HG03196 (cell line): ENCODE data around the gene MARK1.
A peak's percentile ranks its signal among the peaks of the same experiment; 100 is the strongest.
"Not testable (repeated sequence)": the region's sequence is repeated elsewhere in the genome, so short reads cannot be mapped to it uniquely, and the experiment has no call there.

ENCODE experiments used
- ATAC-seq: cut with Tn5 transposase; IDR thresholded peaks from one replicate; pipeline ENCODE4 v1.9.1; 2021; ENCODE audit not compliant: unreplicated experiment

Gene MARK1

DNA sequence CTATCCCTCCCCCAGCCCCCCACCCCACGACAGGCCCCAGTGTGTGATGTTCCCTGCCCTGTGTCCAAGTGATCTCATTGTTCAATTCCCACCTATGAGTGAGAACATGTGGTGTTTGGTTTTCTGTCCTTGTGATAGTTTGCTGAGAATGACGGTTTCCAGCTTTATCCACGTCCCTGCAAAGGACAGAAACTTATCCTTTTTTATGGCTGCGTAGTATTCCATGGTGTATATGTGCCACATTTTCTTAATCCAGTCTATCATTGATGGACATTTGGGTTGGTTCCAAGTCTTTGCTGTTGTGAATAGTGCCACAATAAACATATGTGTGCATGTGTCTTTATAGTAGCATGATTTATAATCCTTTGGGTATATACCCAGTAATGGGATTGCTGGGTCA, 77.7 kb downstream of the MARK1 start:
- ATAC-seq = not testable (repeated sequence)

DNA sequence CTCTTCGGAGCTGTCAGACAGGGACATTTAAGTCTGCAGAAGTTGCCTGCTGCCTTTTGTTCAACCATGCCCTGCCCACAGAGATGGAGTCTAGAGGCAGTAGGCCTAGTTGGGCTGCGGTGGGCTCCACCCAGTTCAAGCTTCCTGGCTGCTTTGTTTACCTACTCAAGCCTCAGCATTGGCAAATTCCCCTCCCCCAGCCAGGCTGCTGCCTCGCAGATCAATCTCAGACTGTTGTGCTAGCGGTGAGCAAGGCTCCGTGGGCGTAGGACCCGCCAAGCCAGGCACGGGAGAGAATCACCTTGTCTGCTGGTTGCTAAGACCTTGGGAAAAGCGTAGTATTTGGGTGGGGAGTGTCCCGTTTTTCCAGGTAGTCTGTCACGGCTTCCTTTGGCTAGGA, 83.2 kb downstream of the MARK1 start:
- ATAC-seq = not testable (repeated sequence)

DNA sequence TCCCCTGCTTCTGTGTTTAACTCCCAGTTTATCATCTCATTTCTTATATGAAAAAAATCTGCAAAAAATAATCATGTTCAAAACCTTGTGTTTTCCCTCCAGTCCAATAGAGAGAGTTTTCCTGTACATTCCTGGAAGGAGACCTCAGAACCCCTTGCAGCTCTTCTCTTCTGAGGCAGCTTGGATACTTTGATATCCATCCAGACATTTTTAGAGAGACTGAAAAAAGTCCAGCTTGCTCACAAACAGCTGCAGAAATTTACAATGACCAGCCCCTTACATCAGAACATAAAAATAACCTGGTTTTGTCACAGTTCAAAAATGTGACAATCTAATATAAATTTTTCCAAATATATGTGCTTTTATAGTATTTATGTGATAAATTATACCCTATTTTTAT, 88.9 kb downstream of the MARK1 start:
- no peak for ATAC-seq

DNA sequence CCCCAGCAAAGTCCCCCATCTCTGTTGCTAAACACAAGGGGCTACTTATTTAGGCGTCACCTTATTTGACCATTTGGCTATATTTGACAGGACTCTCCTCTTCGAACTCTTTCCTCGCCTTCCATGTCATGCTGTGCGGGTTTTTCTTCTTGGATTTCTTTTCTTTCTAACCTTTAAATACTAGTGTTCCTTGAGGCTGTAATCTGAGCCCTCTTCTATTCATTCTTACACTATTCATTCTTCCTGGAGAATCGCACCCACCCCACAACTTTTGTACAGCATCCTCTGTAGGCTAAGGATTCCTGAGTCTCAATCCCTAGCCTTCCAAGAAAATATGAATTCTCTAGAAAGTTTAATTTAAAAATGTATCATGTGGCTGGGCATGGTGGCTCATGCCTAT, 100.5 kb downstream of the MARK1 start:
- ATAC-seq = no peak

DNA sequence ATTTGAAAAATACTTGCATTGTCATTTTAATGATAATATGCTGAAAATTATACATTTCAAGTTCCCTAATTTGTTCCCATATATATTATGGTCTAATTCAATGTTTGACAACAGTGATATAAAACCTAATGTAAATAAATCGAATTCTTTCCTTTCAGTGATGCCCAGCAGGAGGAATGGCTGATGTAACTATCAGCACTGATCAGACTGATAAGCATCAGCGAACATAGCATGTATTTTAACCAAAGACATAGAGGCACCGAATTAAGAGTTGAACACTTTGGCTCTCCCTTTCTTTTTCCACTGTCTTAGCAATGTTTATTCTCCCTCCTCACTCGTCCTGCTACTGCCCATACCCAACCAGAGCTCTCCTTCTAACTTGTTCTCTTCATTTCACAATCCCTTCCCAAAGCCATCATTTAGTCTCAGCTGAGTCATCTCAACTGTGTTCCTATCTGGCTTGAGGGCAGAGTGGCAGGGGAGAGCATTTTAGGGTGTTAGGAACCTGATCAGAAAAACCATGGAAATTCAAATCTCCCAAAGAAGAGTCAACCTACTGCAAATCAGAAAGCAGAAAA, 103.4 kb downstream of the MARK1 start:
- ATAC-seq = no peak

DNA sequence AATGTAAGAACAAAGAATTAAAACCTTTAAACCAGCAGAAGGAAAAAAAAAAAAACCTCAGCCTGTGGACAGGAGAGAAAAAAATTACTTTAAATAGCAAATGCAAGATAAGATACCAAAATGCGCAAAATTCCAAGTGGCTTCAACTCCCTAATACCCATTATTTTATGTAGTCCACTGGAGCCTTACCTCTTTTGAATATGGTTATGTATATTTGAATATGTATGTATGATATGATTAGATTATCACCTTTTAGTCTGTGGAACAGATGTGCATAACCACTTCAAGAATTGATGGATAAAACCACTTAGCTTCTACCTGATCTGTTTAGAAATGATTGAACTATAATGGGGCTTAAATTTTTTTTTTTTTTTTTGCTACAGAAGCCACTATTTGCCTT, 109.8 kb downstream of the MARK1 start:
- no peak for ATAC-seq

DNA sequence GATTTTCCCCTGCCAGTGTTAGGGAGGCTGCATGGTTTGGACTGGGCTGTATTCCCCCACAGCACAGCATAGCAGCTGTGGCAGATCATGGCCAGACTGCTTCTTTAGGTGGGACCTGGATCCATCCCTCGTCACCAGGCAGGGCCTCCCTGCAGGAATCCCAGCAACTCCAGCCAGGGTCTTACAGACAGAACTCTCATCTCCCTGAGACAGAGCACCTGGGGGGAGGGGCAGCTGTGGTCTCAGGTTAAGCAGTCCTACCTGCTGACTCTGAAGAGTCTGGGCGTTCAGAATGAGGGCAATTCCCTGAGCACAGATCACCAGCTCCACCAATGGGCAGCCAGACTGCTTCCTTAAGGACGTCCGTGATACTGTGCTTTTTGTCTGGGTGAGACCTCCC, 114.3 kb downstream of the MARK1 start:
- ATAC-seq = no peak

DNA sequence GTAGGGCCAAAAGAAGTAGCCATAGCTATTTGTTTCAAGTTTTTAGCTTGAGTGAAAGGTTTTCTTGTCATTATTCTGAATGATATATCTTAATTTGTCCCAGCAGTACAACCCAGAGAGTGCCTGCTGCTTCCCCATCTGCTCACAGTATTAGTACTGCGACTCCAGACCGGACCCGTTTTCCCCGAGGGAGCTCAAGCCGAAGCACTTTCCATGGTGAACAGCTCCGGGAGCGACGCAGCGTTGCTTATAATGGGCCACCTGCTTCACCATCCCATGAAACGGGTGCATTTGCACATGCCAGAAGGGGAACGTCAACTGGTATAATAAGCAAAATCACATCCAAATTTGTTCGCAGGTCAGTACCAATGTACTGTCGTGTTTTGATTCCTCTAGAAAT, 125.1 kb downstream of the MARK1 start:
- ATAC-seq = no peak

DNA sequence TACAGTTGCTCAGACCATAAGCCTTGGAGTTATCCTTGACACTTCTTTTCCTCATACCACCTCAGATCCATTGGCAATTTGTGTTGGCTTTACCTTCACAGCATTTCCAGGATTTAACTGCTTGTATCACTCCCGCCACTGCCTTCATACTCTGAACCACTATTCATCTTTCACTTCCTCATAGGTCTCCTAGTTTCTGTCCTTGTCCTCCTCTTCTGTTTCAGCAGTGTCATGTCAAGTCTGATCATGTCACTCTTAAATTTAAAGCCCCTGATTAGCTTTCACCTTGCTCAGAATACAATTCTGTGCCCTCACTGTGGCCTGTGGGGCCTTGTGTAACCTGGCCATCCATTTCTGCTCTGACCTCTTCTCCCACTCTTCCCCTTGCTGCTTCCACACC, 127.6 kb downstream of the MARK1 start:
- ATAC-seq = peak; percentile 84

DNA sequence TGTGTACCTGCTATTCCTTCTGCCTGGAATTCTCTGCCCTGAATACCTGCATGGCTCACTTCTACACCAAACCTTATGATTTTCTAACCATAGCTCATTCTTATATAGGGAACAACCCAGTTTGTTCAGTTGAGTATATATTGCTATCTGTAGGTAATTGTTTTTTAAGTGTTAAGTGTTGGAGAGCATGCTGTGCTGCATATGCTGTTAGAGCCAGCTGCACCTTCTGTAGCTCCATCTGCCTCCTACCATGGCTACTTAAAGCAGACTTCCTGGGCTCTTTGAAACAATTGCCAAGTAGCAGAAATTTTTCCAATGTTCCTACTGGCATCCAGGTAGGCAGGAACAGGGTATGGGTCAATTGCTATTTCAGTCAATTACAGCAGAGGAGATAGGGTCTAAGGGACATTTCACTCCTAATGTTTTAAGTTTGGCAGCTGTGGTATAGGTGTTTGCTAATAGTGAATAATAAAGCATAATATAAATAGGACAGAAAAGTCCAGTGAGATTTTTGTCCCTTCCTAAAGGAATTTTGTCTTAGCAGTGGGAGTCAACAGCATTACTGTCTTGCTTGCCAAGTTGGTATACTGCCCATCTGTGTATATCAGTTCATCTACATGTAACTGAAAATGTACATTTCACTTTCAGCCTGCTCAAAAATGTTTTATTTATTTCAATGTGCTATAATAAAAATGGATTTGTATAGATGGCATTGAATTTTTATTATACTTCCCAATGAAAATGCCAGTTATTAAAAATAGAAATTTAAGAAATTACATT, 128.2 kb downstream of the MARK1 start:
- ATAC-seq = peak; percentile 17

DNA sequence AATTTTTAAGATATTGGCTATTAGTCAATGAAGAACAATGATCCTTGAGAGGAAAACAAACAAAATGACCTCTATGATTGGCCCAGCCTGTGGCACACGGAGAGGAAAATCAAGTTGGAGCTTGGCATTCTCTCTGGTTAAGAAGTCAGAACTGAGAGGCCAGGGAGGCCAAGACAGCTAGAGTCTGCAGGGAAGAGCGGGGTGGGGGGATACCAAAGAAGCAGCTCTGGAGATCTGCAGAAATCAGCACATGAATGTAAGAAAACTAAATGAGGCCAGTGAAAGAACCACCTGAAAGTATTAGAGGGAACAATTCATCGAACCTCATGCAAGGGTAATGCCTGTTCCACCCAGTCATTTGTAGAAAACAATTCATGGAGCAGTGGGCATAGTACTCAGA, 138.4 kb downstream of the MARK1 start:
- ATAC-seq = no peak

DNA sequence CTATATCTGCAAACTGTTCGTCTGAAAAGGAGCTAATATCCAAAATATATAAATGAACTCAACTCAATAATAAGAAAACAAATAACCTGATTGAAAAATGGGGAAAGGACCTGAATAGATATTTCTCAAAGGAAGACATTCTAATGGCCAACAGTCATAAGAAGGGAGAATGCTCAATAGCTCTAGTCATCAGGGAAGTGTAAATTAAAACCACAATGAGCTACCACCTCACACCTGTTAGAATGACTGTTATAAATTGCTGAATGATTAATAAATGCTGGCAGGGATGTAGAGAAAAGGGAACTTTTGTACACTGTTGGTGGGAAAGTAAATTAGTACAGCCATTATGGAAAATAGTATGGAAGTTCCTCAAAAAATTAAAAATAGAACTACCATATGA, 141.1 kb downstream of the MARK1 start:
- no peak for ATAC-seq

DNA sequence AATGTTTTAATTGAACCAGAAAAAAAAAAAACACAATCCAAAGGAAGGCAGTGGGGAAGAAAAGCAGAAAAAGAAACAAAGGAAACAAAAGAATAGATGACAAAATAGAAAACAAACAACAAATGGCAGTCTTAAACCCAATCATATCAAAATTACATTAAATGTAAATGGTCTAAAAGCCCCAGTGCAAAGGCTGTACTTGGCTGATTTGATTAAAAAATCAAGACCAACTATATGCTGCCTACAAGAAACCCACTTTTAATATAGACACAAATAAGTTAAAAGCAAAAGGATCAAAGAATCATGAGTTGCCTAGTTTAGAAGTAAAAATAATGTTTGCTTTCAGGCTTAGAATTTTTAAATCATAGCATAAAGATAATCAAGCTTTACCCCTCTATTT, 142.4 kb downstream of the MARK1 start:
- ATAC-seq = no peak

DNA sequence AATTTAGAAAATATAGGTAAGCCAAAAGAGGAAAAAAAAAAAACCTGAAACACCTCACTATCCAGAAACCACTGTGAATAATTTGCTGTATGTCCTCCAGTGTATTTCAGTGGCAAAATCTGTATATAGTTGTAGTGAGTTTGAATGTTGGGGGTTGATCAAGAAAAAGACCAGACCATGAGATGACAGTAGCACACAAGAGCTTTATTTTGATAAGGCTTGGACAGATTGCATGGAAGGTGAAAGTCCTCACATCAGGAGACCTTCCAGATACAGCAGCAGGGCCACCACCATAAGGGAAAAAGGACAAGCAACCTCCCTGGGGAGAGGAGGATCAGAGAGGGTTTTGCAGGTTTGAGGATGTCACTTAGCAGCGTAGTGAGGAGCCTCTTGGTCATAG, 146.0 kb downstream of the MARK1 start:
- no peak for ATAC-seq

DNA sequence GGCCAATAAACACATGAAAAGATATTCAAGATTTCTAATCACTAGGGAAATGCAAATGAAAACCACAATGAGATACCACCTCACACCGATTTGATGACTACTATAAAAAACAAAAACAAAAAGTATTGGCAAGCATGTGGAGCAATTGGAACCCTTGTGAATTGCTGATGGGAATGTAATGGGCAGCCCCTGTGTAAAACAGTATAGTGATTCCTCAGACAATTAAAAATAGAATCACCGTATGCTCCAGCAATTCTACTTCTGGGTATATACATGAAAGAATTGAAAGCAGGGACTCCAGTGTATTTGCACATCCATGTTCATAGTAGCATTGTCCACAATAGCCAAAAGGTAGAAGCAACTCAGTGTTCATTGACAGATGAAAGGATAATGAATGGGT, 149.3 kb downstream of the MARK1 start:
- no peak for ATAC-seq

DNA sequence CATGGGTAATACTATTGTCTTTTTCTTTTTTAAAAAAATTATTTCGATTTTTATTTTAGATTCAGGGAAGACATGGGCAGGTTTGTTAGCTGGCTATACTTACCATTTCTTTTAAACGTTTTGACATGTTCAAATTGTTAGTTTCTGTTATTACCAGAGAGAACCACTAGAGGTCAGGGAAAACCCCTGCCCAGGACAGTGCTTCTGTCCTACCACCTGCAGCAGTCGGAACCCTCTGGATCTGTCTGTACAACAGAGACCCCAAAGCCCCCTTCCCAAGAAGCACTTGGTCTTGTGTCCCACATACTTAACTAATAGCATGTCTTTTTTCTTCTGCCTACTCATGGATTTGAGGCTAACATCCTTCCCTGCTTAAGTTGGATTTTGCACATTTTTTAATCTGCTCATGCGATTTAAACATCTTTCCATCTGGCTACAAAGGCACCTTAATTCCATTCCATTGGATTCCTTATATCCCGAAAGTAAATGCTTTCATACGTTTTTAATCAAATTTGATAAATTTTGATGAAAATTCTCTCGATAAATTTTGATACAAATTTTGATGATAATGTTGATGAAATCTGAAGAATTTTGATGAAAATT, 152.2 kb downstream of the MARK1 start:
- ATAC-seq = peak; percentile 95

DNA sequence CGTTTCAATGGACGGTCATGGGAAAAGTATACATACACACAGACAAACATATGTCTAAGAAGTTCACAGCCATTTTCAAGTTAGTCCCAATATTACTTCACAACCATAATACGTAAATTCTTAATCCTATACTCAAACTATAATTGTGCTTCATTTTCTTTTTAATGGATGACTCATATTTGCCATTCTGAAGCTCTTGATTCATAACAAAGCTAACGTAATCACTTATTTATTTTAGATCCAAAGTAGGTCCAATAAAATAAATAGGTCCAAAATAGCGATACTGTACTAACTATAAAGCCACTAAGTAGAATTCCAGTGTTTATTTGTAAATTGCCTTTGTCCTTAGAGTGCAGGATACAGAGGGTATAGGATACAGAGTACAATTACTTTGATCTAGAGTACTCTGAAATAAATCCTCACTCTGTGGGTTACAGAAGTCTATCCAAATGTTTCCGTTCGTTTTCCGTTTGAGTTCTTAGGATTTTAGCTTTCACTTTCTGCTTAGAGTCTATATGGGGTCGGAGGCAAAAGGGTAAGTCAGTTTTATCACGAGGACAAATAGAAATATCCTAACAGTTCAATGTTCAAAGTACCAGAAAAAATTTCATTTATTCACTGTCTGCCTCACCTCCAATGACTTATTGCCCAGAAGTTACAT, 153.4 kb downstream of the MARK1 start:
- ATAC-seq = no peak

DNA sequence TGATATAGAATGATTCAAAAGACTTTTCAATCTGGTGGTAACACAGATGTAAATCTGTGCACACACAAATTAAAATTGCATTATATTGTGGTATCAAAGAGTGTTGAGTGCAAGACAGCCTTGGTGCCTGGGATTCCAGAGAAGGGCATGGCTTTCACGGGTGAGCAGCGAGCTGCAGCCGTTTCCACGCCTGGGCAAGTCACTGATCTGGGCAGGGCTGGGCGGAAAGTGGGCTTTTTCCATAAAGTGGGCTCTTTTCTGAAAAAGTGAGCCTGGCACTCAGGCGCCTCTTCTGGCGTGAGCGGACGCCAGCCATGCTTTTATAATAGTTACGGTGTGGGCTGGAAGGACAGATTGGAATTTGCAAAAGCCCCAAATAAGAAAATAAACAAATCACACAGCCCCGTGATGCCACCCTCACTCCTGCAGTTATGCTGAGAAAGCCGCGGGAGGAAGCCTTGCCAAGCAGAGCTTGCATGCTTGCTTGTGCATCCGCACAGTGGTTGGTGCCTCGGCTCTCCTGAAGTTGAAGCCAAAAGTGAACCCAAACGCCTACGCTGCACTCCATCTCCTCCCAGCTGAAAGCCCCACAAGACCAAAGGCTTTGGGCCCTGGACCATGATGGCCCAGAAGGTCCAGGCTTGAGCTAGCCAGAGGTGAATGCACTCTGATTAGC, 155.1 kb downstream of the MARK1 start:
- no peak for ATAC-seq

DNA sequence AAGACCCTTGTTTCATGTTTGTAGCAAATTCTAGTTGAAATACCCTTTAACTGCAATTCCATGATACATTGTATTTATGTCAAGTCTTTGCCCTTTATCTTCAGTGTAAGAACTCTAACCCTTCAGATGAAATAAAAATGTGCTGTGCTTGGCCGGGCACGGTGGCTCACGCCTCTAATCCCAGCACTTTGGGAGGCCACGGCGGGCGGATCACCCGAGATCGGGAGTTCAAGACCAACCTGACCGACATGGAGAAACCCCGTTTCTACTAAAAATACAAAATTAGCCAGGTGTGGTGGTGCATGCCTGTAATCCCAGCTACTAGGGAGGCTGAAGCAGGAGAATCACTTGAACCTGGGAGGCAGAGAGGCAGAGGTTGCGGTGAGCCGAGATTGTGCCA, 155.8 kb downstream of the MARK1 start:
- ATAC-seq = not testable (repeated sequence)

DNA sequence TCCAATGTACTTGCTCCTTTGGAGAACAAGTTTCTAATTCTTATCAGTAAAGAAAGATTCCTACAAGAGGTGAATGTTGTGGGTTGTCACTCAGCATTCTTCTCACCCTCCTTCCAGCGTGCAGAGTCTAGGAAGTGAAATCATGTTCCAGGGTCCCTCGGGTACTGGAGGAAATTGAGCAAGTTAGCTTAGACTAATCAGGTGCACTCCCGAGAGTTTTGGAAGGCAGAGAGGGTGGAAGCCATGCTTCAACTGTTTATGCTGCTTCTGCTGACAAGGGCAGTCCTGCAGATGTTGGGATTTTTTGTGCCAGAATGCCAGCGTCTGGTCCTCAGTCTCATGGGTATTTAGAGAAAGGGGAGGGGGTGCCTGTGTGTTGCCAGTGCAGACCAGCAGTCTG, 157.0 kb downstream of the MARK1 start:
- no peak for ATAC-seq

DNA sequence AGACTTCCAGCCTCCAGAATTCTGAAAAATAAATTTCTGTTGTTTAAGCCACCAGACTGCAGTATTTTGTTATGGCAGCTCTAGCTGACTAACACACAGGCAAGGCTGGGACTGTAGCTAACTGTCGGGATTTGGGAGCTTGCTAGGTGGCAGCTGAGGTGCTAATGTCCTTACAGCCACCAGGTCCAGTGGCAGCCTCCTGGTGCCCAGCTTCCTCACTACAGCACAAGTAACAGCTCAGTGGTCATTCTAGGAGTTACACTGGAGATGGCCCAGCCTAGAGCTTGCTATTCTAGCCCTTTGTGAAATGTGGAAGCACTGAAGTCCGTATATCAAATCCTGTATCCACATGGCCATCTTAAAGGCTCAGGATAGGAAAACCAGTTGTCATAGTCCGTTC, 157.9 kb downstream of the MARK1 start:
- no peak for ATAC-seq
